Measurements from ENCODE around the gene IFT20. TPM values are rescaled to one million over a fixed set of nuclear protein-coding genes. Genes with fewer than 3 reads are reported as not detected.
A peak's percentile ranks its signal among the peaks of the same experiment; 100 is the strongest.

IFT20 gene
- total and polyA plus RNA-seq, 9 of the 15 experiments (the other 6 are each of a cell fraction or from before 2014, with no cell fraction given): 11.2 to 38.6 (median 20.1) TPM

GRCh38 chr17:28335959-28336871 lies 943 bp upstream of the IFT20 start (continued):
- TF ChIP-seq PATZ1 (CRISPR knock-in tag; IDR thresholded peaks at IDR 0.05; ENCODE audit: borderline replicate concordance) (no peak), ATF1 (CRISPR knock-in tag; IDR thresholded peaks at IDR 0.05) (no peak), ATF1 (tag; IDR thresholded peaks at IDR 0.05) (peak; percentile 45; the same call in 1 of the 2 replicates), FOXA1 (IDR thresholded peaks at IDR 0.05; ENCODE audit: borderline replicate concordance) (no peak), SRSF7 (optimal IDR thresholded peaks at IDR 0.05; ENCODE audit: low read depth, low read length) (no peak), GTF2B (IDR thresholded peaks at IDR 0.05; ENCODE audit: extremely low read depth, insufficient read length) (no peak), RCOR1 (IDR thresholded peaks at IDR 0.05; ENCODE audit: borderline replicate concordance in 1 of 2, low read depth in 2 of 2, low read length in 2 of 2) (peak in 1 of 2 experiments; percentile 64; a peak in 1 of 4 replicates)

Data from K562 (cell line).